ENCODE data around the gene KLK12.

KLK12 gene

GRCh38 chr19:50980208-50980607, 54.6 kb downstream of the KLK12 start:
- no peak overlapping the region for H2AFZ ChIP-seq (ENCODE audit: low read depth, low read length)
- H3K4me1 ChIP-seq (ENCODE audit: insufficient read depth, low read length) = peaks cover 7% of the 10 kb centered on the region
- peaks cover 4% of the 10 kb centered on the region for H3K27me3 ChIP-seq (ENCODE audit: insufficient read depth, low read length)
- no peaks in the 10 kb centered on the region for H3K9me3 ChIP-seq (ENCODE audit: low read length)
- H3K36me3 ChIP-seq (ENCODE audit: insufficient read depth, low read length) = no peaks in the 10 kb centered on the region
- H3K4me3 ChIP-seq (ENCODE audit: low read length) = no peak overlapping the region

GRCh38 chr19:50979758-50980157, 55.0 kb downstream of the KLK12 start:
- Histone ChIP-seq H3K9me3 (ENCODE audit: low read length) (no peaks in the 10 kb centered on the region), H3K4me3 (ENCODE audit: low read length) (no peak overlapping the region), H3K36me3 (ENCODE audit: insufficient read depth, low read length) (no peaks in the 10 kb centered on the region), H3K27me3 (ENCODE audit: insufficient read depth, low read length) (peaks cover 4% of the 10 kb centered on the region), H2AFZ (ENCODE audit: low read depth, low read length) (no peak overlapping the region), H3K4me1 (ENCODE audit: insufficient read depth, low read length) (peaks cover 7% of the 10 kb centered on the region)

Data from neuron (in vitro differentiated cells).